Endothelial cell of umbilical vein (primary cell): Measurements from ENCODE around the gene NR6A1. TPM values are rescaled to one million over a fixed set of nuclear protein-coding genes. Genes with fewer than 3 reads are reported as not detected.

Experiments used
- BruUV-seq: library from RNA; stranded (reverse); fragments of 400-500 nt; replicated peaks from 2 replicates; lab custom pipeline; 2021; lab: Mats Ljungman, UMichigan
- CTCF ChIA-PET: fragments of 300-600, 350-600 bp; sonication (Branson Sonifier 250); formaldehyde crosslinking; loops from one replicate; lab custom pipeline; 2021; ENCODE audit warnings: antibody characterized with exemption, inconsistent platforms; lab: Charles Lee
- POLR2A ChIA-PET: fragments of 300-600, 350-600 bp; sonication (Branson Sonifier 250); formaldehyde crosslinking; loops from one replicate; lab custom pipeline; 2021; ENCODE audit warnings: antibody characterized with exemption, inconsistent platforms; lab: Charles Lee
- DNase-seq: peaks from one replicate; pipeline ENCODE4 v3.0.0-alpha.2; 2011; ENCODE audit warnings: low read depth, low spot score
- FAIRE-seq: peaks from 2 replicates; lab custom pipeline; 2011; peaks lifted over from hg19 to GRCh38; lab: Jason Lieb, UNC
- H2AFZ ChIP-seq: 2 replicates; pipeline ENCODE4 v1.6.0; 2012; ENCODE audit warnings: low read depth, low read length, control low read depth, inconsistent platforms
- H3K27ac ChIP-seq: 2 replicates; pipeline ENCODE4 v1.5.1; 2011; ENCODE audit warnings: low read depth, mild to moderate bottlenecking, control low read depth, low read length, moderate library complexity; ENCODE audit not compliant: insufficient read depth
- H3K27me3 ChIP-seq, 2 experiments: 2 replicates each; pipeline versions ENCODE4 v1.6.0 to v1.6.1; 2011; ENCODE audit warnings: low read length in 2 of 2, mixed read lengths in 1 of 2; ENCODE audit not compliant: control insufficient read depth in 2 of 2, insufficient read depth in 2 of 2
- H3K36me3 ChIP-seq, 2 experiments: 2 replicates in 1 of 2; 3 replicates in 1 of 2; pipeline ENCODE4 v1.5.1; 2011; ENCODE audit warnings: low read length in 2 of 2, mild to moderate bottlenecking in 1 of 2, moderate library complexity in 1 of 2; ENCODE audit not compliant: control insufficient read depth in 2 of 2, insufficient read depth in 2 of 2; ENCODE audit errors: extremely low read depth in 1 of 2
- H3K4me1 ChIP-seq: 3 replicates; pipeline ENCODE4 v1.5.1; 2011; ENCODE audit warnings: mild to moderate bottlenecking, low read length; ENCODE audit not compliant: control insufficient read depth, insufficient read depth; ENCODE audit errors: extremely low read depth
- H3K4me2 ChIP-seq: 2 replicates; pipeline ENCODE4 v1.6.1; 2011; ENCODE audit warnings: low read length, control low read depth, mixed read lengths; ENCODE audit not compliant: insufficient read depth
- H3K4me3 ChIP-seq, 3 experiments: fragments of 200-600 bp in 1 of 3; sonication (generic), shearing (Covaris generic) in 1 of 3; replicated peaks in 1 of 3; 2 replicates each; pipeline ENCODE4 v1.5.1; 2011 to 2016; ENCODE audit warnings: control low read depth in 3 of 3, low read length in 3 of 3, mild to moderate bottlenecking in 2 of 3, inconsistent platforms in 1 of 3, low read depth in 1 of 3, moderate library complexity in 1 of 3; ENCODE audit not compliant: insufficient read depth in 1 of 3
- H3K79me2 ChIP-seq: 2 replicates; pipeline ENCODE4 v1.6.0; 2012; ENCODE audit warnings: low read length, inconsistent platforms; ENCODE audit not compliant: control insufficient read depth, insufficient read depth
- H3K9ac ChIP-seq: replicated peaks from 2 replicates; pipeline ENCODE3; 2011; ENCODE audit warnings: low read length, control low read depth; ENCODE audit not compliant: insufficient read depth; ENCODE audit errors: extremely low read depth
- H3K9me1 ChIP-seq: replicated peaks from 3 replicates; pipeline ENCODE4 v1.6.0; 2011; ENCODE audit warnings: mild to moderate bottlenecking, low read length; ENCODE audit not compliant: control insufficient read depth, insufficient read depth; ENCODE audit errors: extremely low read depth
- H3K9me3 ChIP-seq: replicated peaks from 2 replicates; pipeline ENCODE4 v1.5.1; 2012; ENCODE audit warnings: low read length, inconsistent platforms; ENCODE audit not compliant: control insufficient read depth, insufficient read depth
- H4K20me1 ChIP-seq: replicated peaks from 2 replicates; pipeline ENCODE3; 2011; ENCODE audit warnings: mild to moderate bottlenecking, low read length; ENCODE audit not compliant: control insufficient read depth, insufficient read depth; ENCODE audit errors: extremely low read depth
- CTCF ChIP-seq, 2 donors: IDR thresholded peaks; 1 replicate in 1 of 2; 2 replicates in 1 of 2; pipeline ENCODE4 v1.5.1; 2011; ENCODE audit warnings: low read length in 2 of 2, mild to moderate bottlenecking in 2 of 2, moderate library complexity in 2 of 2, control low read depth in 1 of 2, inconsistent platforms in 1 of 2, low read depth in 1 of 2; ENCODE audit not compliant: insufficient read depth in 1 of 2; ENCODE audit errors: extremely low read depth in 1 of 2
- EZH2 ChIP-seq: IDR thresholded peaks from 2 replicates; pipeline ENCODE4 v1.6.1; 2012; ENCODE audit warnings: borderline replicate concordance, low read depth, mild to moderate bottlenecking, moderate library complexity, low read length, inconsistent platforms; ENCODE audit not compliant: severe bottlenecking
- GATA2 ChIP-seq: IDR thresholded peaks from 2 replicates; pipeline ENCODE4 v1.7.0; 2011; ENCODE audit warnings: low read depth, mild to moderate bottlenecking, moderate library complexity, mixed read lengths, low read length; ENCODE audit not compliant: insufficient read length, insufficient read depth
- MAX ChIP-seq: IDR thresholded peaks from 2 replicates; pipeline ENCODE4 v1.6.1; 2011; ENCODE audit not compliant: insufficient read depth, insufficient read length
- MYC ChIP-seq: IDR thresholded peaks from one replicate; pipeline ENCODE4 v1.6.1; 2011; ENCODE audit warnings: mild to moderate bottlenecking, low read depth, low read length
- dilution Hi-C: fragments of 300-500 bp; cut with MboI; formaldehyde crosslinking; loops from one replicate; pipeline ENCODE4 v1.15.0; 2019; ENCODE audit warnings: low sequenced_read_pairs; ENCODE audit not compliant: extremely low pct_ligation_motif_present
- intact Hi-C: fragments of 100-400 bp; cut with micrococcal nuclease; formaldehyde crosslinking; loops from one replicate; pipeline ENCODE4 v1.10.0; 2022
- polyA plus RNA-seq, 4 experiments: library from polyadenylated mRNA; depleted of rRNA in 3 of 4; stranded (reverse) in 3 of 4; unstranded in 1 of 4; fragments of >200 nt; gene quantifications; 2 replicates each; pipeline versions ENCODE4 v1.2.1 to v1.2.3, GENCODE V29; 2011 to 2012; ENCODE audit warnings: missing spikeins in 1 of 4
- total RNA-seq: library from RNA; stranded (reverse); gene quantifications from 2 replicates; pipeline ENCODE4 v1.2.3, GENCODE V29; 2021

NR6A1 gene
- total and polyA plus RNA-seq, 2 donors (not counting 3 experiments of a cell fraction or from before 2014, with no cell fraction given): 0.17 to 1.2 TPM

GRCh38 chr9:124626276-124626675 is 144.8 kb downstream of the NR6A1 start:
- Histone ChIP-seq H3K9ac (no peak overlapping the region), H3K9me3 (no peaks in the 10 kb centered on the region), H3K4me1 (no peaks in the 10 kb centered on the region), H3K79me2 (no peaks in the 10 kb centered on the region), H3K4me3 (no peak overlapping the region), H3K4me2 (no peak overlapping the region), H3K9me1 (no peaks in the 10 kb centered on the region), H3K36me3 (no peaks in the 10 kb centered on the region), H2AFZ (no peak overlapping the region), H3K27ac (no peak overlapping the region), H4K20me1 (no peaks in the 10 kb centered on the region), H3K27me3 (peaks cover 0 to 4% of the 10 kb centered on the region in 2 experiments)
- TF ChIP-seq EZH2 (no peak), CTCF (IDR thresholded peaks at IDR 0.05; ENCODE audit: extremely low read depth in 1 of 2, insufficient read depth in 1 of 2, low read depth in 1 of 2, low read length in 2 of 2) (no peak), MYC (no peak), GATA2 (no peak)
- DNase-seq (no peak), FAIRE-seq (no peak)
- BruUV-seq: no TSS peak
- dilution Hi-C loops: no loop called here
- POLR2A ChIA-PET: no interaction called here
- CTCF ChIA-PET: interaction anchor here (1.2 to 2.6 kb wide), 3 partner anchors 9 to 85 kb away, joined by 3 to 17 read pairs (median 5); no protein-coding TSS in a partner anchor
- intact Hi-C loops: no loop called here

GRCh38 chr9:124625087-124625486 is 146.0 kb downstream of the NR6A1 start:
- CTCF ChIA-PET: interaction anchor here (1.5 to 2.9 kb wide), 6 partner anchors 8 to 87 kb away, joined by 5 to 17 read pairs (median 8); no protein-coding TSS in a partner anchor
- Histone ChIP-seq H3K36me3 (no peaks in the 10 kb centered on the region), H3K27ac (no peak overlapping the region)

More at GRCh38 chr9:124625087-124625486, 146.0 kb downstream of the NR6A1 start:
- POLR2A ChIA-PET: no interaction called here
- H3K27me3 ChIP-seq: peaks cover 0 to 4% of the 10 kb centered on the region in 2 experiments
- FAIRE-seq (no peak), DNase-seq (no peak)
- H3K79me2 ChIP-seq: no peaks in the 10 kb centered on the region
- no TSS peak for BruUV-seq
- no peak overlapping the region for H2AFZ ChIP-seq
- no peak overlapping the region for H3K4me3 ChIP-seq
- no peak for TF ChIP-seq MAX
- no peaks in the 10 kb centered on the region for H3K9me3 ChIP-seq
- dilution Hi-C loops (no loop called here), intact Hi-C loops (no loop called here)
- no peaks in the 10 kb centered on the region for H4K20me1 ChIP-seq
- H3K4me2 ChIP-seq: no peak overlapping the region
- H3K4me1 ChIP-seq: no peaks in the 10 kb centered on the region
- H3K9ac ChIP-seq: no peak overlapping the region
- no peaks in the 10 kb centered on the region for H3K9me1 ChIP-seq
